Measurements from ENCODE around the gene VAPA.

Gene VAPA

DNA sequence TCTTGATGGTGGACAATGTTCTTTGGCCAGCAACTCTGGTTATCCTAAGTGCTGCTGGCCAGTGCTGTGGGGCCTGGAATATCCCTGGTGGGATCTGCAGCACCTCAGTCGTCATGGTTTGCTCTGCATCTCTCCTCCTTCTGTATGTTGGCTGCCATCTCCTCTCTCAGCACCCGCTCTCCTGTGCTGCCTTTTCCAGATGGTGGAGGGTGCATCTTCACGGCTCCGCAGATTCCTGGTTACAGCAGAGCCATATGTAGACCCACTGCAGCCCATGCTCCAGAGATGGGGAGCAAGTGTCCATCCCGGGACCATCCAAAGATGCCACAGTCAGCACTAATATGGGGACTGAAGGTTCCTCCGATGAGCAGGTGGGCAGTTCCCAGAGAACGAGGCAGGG is 90.0 kb downstream of the VAPA start:
- DNase-seq (ENCODE audit: low read depth): no peak
- no peak overlapping the region for H3K4me3 ChIP-seq (ENCODE audit: low read depth, low read length)
- TF ChIP-seq, protein P1, sequence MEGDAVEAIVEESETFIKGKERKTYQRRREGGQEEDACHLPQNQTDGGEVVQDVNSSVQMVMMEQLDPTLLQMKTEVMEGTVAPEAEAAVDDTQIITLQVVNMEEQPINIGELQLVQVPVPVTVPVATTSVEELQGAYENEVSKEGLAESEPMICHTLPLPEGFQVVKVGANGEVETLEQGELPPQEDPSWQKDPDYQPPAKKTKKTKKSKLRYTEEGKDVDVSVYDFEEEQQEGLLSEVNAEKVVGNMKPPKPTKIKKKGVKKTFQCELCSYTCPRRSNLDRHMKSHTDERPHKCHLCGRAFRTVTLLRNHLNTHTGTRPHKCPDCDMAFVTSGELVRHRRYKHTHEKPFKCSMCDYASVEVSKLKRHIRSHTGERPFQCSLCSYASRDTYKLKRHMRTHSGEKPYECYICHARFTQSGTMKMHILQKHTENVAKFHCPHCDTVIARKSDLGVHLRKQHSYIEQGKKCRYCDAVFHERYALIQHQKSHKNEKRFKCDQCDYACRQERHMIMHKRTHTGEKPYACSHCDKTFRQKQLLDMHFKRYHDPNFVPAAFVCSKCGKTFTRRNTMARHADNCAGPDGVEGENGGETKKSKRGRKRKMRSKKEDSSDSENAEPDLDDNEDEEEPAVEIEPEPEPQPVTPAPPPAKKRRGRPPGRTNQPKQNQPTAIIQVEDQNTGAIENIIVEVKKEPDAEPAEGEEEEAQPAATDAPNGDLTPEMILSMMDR (IDR thresholded peaks at IDR 0.05; ENCODE audit: low read depth, low read length, missing control alignments): no peak

DNA sequence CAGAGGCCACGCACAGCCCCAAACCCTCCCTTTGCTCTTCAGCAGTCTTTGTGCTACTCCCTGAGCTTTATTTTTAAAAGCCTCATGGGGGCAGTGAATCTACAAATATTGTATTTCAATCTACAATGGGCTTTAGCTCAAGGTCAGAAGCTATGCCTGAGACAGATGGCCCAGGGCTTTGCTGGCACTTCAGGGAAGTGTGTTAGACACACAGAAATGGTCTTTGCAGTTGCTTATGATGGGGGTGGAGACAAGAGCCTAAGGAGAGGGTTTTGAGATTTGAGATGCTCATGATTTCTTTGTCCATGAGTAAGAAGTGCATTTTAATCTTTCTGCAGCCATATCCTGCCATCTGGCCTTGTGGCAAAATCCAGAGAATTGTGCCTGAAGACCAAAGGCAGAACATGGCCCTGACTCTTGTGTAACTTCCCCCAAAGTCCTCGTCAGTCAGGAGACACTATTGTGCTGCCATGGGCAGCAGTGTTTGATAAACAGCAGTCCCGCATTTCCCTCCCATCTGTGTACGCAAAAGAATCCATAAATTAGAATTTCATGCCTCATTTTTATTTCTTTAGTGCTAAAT is 92.6 kb downstream of the VAPA start:
- H3K4me3 ChIP-seq (ENCODE audit: low read depth, low read length): no peak overlapping the region
- TF ChIP-seq, protein P1 (IDR thresholded peaks at IDR 0.05; ENCODE audit: low read depth, low read length, missing control alignments): no peak
- no peak for DNase-seq (ENCODE audit: low read depth)

DNA sequence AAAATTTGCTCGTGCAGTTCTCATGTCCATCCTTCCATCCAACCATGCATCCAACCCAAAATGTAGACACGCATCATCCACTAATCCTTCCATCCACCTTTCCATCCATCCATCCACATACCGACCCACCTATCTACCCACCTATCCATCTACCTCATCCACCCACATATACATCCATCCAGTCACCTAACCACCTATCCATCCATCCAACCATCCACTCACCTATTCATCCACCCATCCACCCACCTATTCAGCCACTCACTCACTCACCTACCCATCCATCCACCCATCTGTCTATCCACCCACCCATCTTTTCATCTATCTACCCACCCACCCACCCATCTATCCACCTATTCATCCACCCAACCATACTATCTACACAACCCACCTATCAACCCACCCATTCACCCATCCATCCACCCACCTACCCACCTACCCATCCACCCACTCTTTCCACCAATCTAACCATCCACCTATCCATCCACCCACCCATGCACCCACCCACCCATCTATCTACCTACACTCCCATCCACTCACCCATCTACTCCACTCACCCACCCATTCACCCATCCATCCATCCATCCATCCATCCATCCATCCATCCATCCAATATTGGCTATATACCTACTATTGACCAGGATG is 94.3 kb downstream of the VAPA start:
- no peak overlapping the region for H3K4me3 ChIP-seq (ENCODE audit: low read depth, low read length)
- DNase-seq (ENCODE audit: low read depth): no peak
- TF ChIP-seq, protein P1 (IDR thresholded peaks at IDR 0.05; ENCODE audit: low read depth, low read length, missing control alignments): no peak

All from GM12864 (cell line).